GM21526 (cell line): ENCODE measurements around the gene CA6.
"Not testable (repeated sequence)": the region's sequence is repeated elsewhere in the genome, so short reads cannot be mapped to it uniquely, and the experiment has no call there.

Source experiments
- ATAC-seq: cut with Tn5 transposase; IDR thresholded peaks from one replicate; pipeline ENCODE4 v1.9.1; 2021; ENCODE audit warnings: moderate library complexity; ENCODE audit not compliant: unreplicated experiment, low FRiP score

Gene CA6

GRCh38 chr1:9004031-9004699 lies 58.5 kb downstream of the CA6 start:
- no peak for ATAC-seq

- ATAC-seq = no peak
These were observed 59.2 kb downstream of the CA6 start for GRCh38 chr1:9004700-9005394.

GRCh38 chr1:9005395-9005708 lies 59.7 kb downstream of the CA6 start:
- ATAC-seq = no peak

- no peak for ATAC-seq
These were observed 61.4 kb downstream of the CA6 start for GRCh38 chr1:9006956-9007615.

GRCh38 chr1:9008236-9008635 lies 62.6 kb downstream of the CA6 start:
- no peak for ATAC-seq

- no peak for ATAC-seq
These were observed 64.0 kb downstream of the CA6 start for GRCh38 chr1:9009438-9010370.

GRCh38 chr1:9010781-9011323 lies 65.2 kb downstream of the CA6 start:
- ATAC-seq = no peak

GRCh38 chr1:9013819-9014218 lies 68.2 kb downstream of the CA6 start:
- ATAC-seq = no peak

GRCh38 chr1:9014475-9015375 lies 69.1 kb downstream of the CA6 start:
- ATAC-seq = no peak

- no peak for ATAC-seq
These were observed 70.8 kb downstream of the CA6 start for GRCh38 chr1:9016455-9016854.

GRCh38 chr1:9018333-9018732 lies 72.7 kb downstream of the CA6 start:
- no peak for ATAC-seq

- ATAC-seq = no peak
These were observed 74.2 kb downstream of the CA6 start for GRCh38 chr1:9019896-9020295.

GRCh38 chr1:9020305-9020704 lies 74.6 kb downstream of the CA6 start:
- ATAC-seq = no peak

- ATAC-seq = not testable (repeated sequence)
These were observed 76.5 kb downstream of the CA6 start for GRCh38 chr1:9022026-9022738.

- no peak for ATAC-seq
These were observed 77.1 kb downstream of the CA6 start for GRCh38 chr1:9022773-9023172.
